IPS-15b (cell line): ENCODE measurements around the gene ITGB7.

Experiments
- H3K27me3 ChIP-seq: one replicate; pipeline ENCODE4 v1.6.1; 2013; ENCODE audit warnings: low read length; ENCODE audit not compliant: control insufficient read depth, insufficient read depth
- H3K36me3 ChIP-seq: one replicate; pipeline ENCODE4 v1.6.1; 2013; ENCODE audit warnings: low read length; ENCODE audit not compliant: control insufficient read depth, insufficient read depth
- H3K4me1 ChIP-seq: one replicate; pipeline ENCODE4 v1.6.1; 2013; ENCODE audit warnings: mild to moderate bottlenecking, low read length; ENCODE audit not compliant: control insufficient read depth, insufficient read depth
- H3K4me3 ChIP-seq: one replicate; pipeline ENCODE4 v1.5.1; 2013; ENCODE audit warnings: low read depth, low read length
- H3K9ac ChIP-seq: one replicate; pipeline ENCODE4 v1.6.1; 2013; ENCODE audit warnings: low read depth, mild to moderate bottlenecking, low read length
- H3K9me3 ChIP-seq: one replicate; pipeline ENCODE4 v1.6.1; 2013; ENCODE audit warnings: mild to moderate bottlenecking, low read length; ENCODE audit not compliant: control insufficient read depth, insufficient read depth

Gene ITGB7

GRCh38 chr12:53227836-53228235 is 20.8 kb upstream of the ITGB7 start:
- Histone ChIP-seq H3K9ac (no peak overlapping the region), H3K4me3 (no peak overlapping the region), H3K27me3 (peaks cover 4% of the 10 kb centered on the region), H3K9me3 (no peaks in the 10 kb centered on the region), H3K4me1 (peaks cover 26% of the 10 kb centered on the region), H3K36me3 (peaks cover 6% of the 10 kb centered on the region)

GRCh38 chr12:53227341-53227740 is 20.3 kb upstream of the ITGB7 start:
- H3K9ac ChIP-seq = no peak overlapping the region
- H3K36me3 ChIP-seq = peaks cover 6% of the 10 kb centered on the region
- H3K9me3 ChIP-seq = no peaks in the 10 kb centered on the region
- no peak overlapping the region for H3K4me3 ChIP-seq
- H3K27me3 ChIP-seq = peaks cover 4% of the 10 kb centered on the region
- H3K4me1 ChIP-seq = peaks cover 26% of the 10 kb centered on the region

- peaks cover 29% of the 10 kb centered on the region for H3K4me1 ChIP-seq
- H3K4me3 ChIP-seq = no peak overlapping the region
- H3K36me3 ChIP-seq = peaks cover 6% of the 10 kb centered on the region
- H3K9ac ChIP-seq = no peak overlapping the region
- no peaks in the 10 kb centered on the region for H3K9me3 ChIP-seq
- H3K27me3 ChIP-seq = peaks cover 4% of the 10 kb centered on the region
Measured at GRCh38 chr12:53226815-53227214, 19.8 kb upstream of the ITGB7 start.

- peaks cover 6% of the 10 kb centered on the region for H3K36me3 ChIP-seq
- no peaks in the 10 kb centered on the region for H3K27me3 ChIP-seq
- no peak overlapping the region for H3K9ac ChIP-seq
- H3K9me3 ChIP-seq = no peaks in the 10 kb centered on the region
- H3K4me3 ChIP-seq = no peak overlapping the region
- peaks cover 29% of the 10 kb centered on the region for H3K4me1 ChIP-seq
Measured at GRCh38 chr12:53225635-53226424, 18.8 kb upstream of the ITGB7 start.

- Histone ChIP-seq H3K9ac (no peak overlapping the region), H3K4me1 (peaks cover 29% of the 10 kb centered on the region), H3K4me3 (no peak overlapping the region)
Measured at GRCh38 chr12:53224897-53225634, 18.0 kb upstream of the ITGB7 start.

GRCh38 chr12:53224061-53224896 is 17.2 kb upstream of the ITGB7 start:
- peak overlapping the region; percentile 10 for H3K4me3 ChIP-seq
- H3K9me3 ChIP-seq = no peaks in the 10 kb centered on the region
- peaks cover 6% of the 10 kb centered on the region for H3K36me3 ChIP-seq
- H3K4me1 ChIP-seq = peaks cover 29% of the 10 kb centered on the region
- H3K27me3 ChIP-seq = peaks cover 5% of the 10 kb centered on the region
- no peak overlapping the region for H3K9ac ChIP-seq

More at GRCh38 chr12:53224897-53225634, 18.0 kb upstream of the ITGB7 start:
- Histone ChIP-seq H3K9me3 (no peaks in the 10 kb centered on the region), H3K27me3 (no peaks in the 10 kb centered on the region), H3K36me3 (peaks cover 6% of the 10 kb centered on the region)

GRCh38 chr12:53223389-53224060 is 16.5 kb upstream of the ITGB7 start:
- Histone ChIP-seq H3K4me1 (peaks cover 29% of the 10 kb centered on the region), H3K4me3 (peak overlapping the region; percentile 43), H3K27me3 (peaks cover 6% of the 10 kb centered on the region), H3K9ac (no peak overlapping the region), H3K36me3 (peaks cover 6% of the 10 kb centered on the region), H3K9me3 (no peaks in the 10 kb centered on the region)

GRCh38 chr12:53222806-53223261 is 15.8 kb upstream of the ITGB7 start:
- H3K27me3 ChIP-seq = peaks cover 6% of the 10 kb centered on the region
- peak overlapping the region; percentile 22 for H3K4me3 ChIP-seq
- H3K36me3 ChIP-seq = peaks cover 6% of the 10 kb centered on the region
- no peak overlapping the region for H3K9ac ChIP-seq
- H3K9me3 ChIP-seq = no peaks in the 10 kb centered on the region
- peaks cover 35% of the 10 kb centered on the region for H3K4me1 ChIP-seq

- Histone ChIP-seq H3K27me3 (peaks cover 6% of the 10 kb centered on the region), H3K4me3 (peak overlapping the region; percentile 33), H3K9me3 (no peaks in the 10 kb centered on the region), H3K9ac (no peak overlapping the region), H3K36me3 (peaks cover 4% of the 10 kb centered on the region), H3K4me1 (peaks cover 38% of the 10 kb centered on the region)
Measured at GRCh38 chr12:53222170-53222721, 15.2 kb upstream of the ITGB7 start.

GRCh38 chr12:53221203-53222080 is 14.4 kb upstream of the ITGB7 start:
- H3K36me3 ChIP-seq = no peaks in the 10 kb centered on the region
- peaks cover 41% of the 10 kb centered on the region for H3K4me1 ChIP-seq
- H3K27me3 ChIP-seq = peaks cover 6% of the 10 kb centered on the region
- H3K9me3 ChIP-seq = no peaks in the 10 kb centered on the region
- H3K4me3 ChIP-seq = peak overlapping the region; percentile 83
- H3K9ac ChIP-seq = peak overlapping the region; percentile 61
